ENCODE data around the gene BAZ2B.

GRCh38 chr2:159380685-159381239 is 235.6 kb downstream of the BAZ2B start:
- no peak for TF ChIP-seq CTCF (IDR thresholded peaks at IDR 0.05; ENCODE audit: insufficient read depth, low read length, poor library complexity, severe bottlenecking)
- TF ChIP-seq EZH2phosphoT487 (conservative IDR thresholded peaks at IDR 0.05; ENCODE audit: low read length) = no peak

Measured in SU-DHL-6 (cell line).